Neural crest cell (in vitro differentiated cells): ENCODE measurements around the gene ZNF609. TPM values are rescaled to one million over a fixed set of nuclear protein-coding genes. Genes with fewer than 3 reads are reported as not detected.

Experiments
- DNase-seq: peaks from one replicate; pipeline ENCODE4 v3.0.0; 2021; ENCODE audit warnings: low read depth, mixed read lengths, low spot score
- H3K27ac Mint-ChIP-seq: one replicate; pipeline ENCODE4 v1.8.0; 2021; ENCODE audit warnings: mild to moderate bottlenecking, mixed read lengths; ENCODE audit not compliant: unreplicated experiment
- H3K27me3 Mint-ChIP-seq: 2 replicates; pipeline ENCODE4 v1.8.0; 2021; ENCODE audit warnings: low read depth, mild to moderate bottlenecking, mixed read lengths
- H3K36me3 Mint-ChIP-seq: 2 replicates; pipeline ENCODE4 v1.8.0; 2021; ENCODE audit warnings: low read depth, mild to moderate bottlenecking, mixed read lengths
- H3K4me1 Mint-ChIP-seq: 2 replicates; pipeline ENCODE4 v1.8.0; 2021; ENCODE audit warnings: mixed read lengths
- H3K4me3 Mint-ChIP-seq: one replicate; pipeline ENCODE4 v1.8.0; 2021; ENCODE audit warnings: mild to moderate bottlenecking, mixed read lengths
- H3K9me3 Mint-ChIP-seq: 2 replicates; pipeline ENCODE4 v1.8.0; 2021; ENCODE audit warnings: mixed read lengths
- total RNA-seq: library from RNA; stranded (reverse); gene quantifications from 2 replicates; pipeline ENCODE4 v1.2.1, GENCODE V29; 2021
- TF ChIP-seq, protein P1 (sequence below): fragments of 200-600 bp; sonication (generic); conservative IDR thresholded peaks from 2 replicates; pipeline ENCODE4 v1.5.0; 2021; ENCODE audit warnings: antibody characterized with exemption, mild to moderate bottlenecking

The ZNF609 gene
- total RNA-seq, 1 donor from 2014 or later, result 43.0 TPM

DNA sequence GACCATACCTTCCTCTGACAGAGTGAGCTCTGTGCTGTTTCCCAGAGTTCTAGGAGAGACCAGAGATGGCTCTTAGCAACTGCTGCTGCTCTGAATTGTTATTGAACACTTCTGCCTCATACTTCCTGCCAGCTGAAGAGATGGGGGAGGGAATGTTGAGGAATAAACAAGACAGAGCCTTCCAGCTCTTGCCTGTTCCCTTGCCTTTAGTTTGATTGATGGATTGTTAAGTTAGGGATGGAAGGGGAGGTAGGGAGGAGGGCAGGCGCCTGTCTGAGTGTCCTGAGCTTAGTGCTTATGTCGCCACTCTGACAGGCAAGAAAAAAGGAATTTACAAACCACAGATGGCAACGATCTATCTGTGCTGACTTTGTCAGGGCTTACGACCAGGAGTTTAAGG is 42.8 kb downstream of the ZNF609 start:
- H3K36me3 Mint-ChIP-seq, result peaks cover 6% of the 10 kb centered on the region
- TF ChIP-seq, protein P1, sequence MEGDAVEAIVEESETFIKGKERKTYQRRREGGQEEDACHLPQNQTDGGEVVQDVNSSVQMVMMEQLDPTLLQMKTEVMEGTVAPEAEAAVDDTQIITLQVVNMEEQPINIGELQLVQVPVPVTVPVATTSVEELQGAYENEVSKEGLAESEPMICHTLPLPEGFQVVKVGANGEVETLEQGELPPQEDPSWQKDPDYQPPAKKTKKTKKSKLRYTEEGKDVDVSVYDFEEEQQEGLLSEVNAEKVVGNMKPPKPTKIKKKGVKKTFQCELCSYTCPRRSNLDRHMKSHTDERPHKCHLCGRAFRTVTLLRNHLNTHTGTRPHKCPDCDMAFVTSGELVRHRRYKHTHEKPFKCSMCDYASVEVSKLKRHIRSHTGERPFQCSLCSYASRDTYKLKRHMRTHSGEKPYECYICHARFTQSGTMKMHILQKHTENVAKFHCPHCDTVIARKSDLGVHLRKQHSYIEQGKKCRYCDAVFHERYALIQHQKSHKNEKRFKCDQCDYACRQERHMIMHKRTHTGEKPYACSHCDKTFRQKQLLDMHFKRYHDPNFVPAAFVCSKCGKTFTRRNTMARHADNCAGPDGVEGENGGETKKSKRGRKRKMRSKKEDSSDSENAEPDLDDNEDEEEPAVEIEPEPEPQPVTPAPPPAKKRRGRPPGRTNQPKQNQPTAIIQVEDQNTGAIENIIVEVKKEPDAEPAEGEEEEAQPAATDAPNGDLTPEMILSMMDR, result no peak
- H3K27ac Mint-ChIP-seq, result peak overlapping the region; percentile 39
- DNase-seq, result no peak
- H3K27me3 Mint-ChIP-seq, result no peaks in the 10 kb centered on the region
- no peaks in the 10 kb centered on the region for H3K9me3 Mint-ChIP-seq
- H3K4me3 Mint-ChIP-seq, result peak overlapping the region; percentile 2
- H3K4me1 Mint-ChIP-seq, result peaks cover 31% of the 10 kb centered on the region

DNA sequence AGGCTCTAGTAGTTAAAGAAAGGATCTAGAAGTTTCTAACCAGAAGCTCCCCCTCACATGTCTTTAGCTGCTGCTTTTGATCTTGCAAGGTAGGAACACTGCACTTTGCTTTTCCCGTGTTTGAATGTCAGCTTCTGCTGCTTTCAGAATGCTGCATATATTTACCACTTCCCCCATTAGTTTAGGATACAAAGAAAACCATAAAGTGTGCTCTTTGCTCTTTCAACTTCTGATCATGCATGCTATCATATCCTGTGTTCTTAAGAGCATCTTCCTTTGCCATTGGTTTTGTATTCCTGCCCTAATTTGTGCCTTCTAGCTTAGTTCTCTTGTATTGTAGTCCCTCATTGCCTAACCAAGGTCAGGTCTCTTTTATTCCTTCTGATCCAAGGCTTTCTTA is 43.3 kb downstream of the ZNF609 start:
- TF ChIP-seq, protein P1, result no peak
- no peak for DNase-seq
- peaks cover 31% of the 10 kb centered on the region for H3K4me1 Mint-ChIP-seq
- peaks cover 6% of the 10 kb centered on the region for H3K36me3 Mint-ChIP-seq
- no peaks in the 10 kb centered on the region for H3K27me3 Mint-ChIP-seq
- H3K27ac Mint-ChIP-seq, result no peak overlapping the region
- no peaks in the 10 kb centered on the region for H3K9me3 Mint-ChIP-seq
- H3K4me3 Mint-ChIP-seq, result no peak overlapping the region

DNA sequence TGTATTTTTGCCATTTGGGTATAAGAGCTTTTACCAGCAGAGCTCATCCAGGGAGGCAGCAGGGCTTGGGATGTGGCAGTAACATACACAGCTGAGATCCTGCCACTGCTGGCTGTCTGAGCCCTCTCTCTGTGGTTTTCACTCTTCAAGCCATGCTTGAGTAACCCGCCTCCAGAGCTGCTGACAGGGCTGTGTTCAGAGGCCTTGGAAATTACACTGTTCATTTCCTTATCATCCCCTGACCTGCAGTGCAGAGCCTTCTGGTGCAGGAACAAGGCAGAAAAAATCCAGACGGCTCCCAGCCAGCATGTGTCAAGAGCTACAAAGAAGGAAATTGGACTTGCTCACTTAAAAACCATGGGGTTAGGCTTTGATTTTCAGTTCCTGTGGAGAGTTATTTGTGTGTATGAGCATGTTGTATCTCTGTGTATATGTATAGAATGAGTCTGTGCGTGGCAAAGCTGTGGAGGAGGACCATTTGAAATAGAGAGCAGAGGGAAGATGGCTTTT is 47.0 kb downstream of the ZNF609 start:
- H3K9me3 Mint-ChIP-seq, result no peaks in the 10 kb centered on the region
- H3K36me3 Mint-ChIP-seq, result no peaks in the 10 kb centered on the region
- no peak overlapping the region for H3K4me3 Mint-ChIP-seq
- no peak for DNase-seq
- H3K27ac Mint-ChIP-seq, result no peak overlapping the region
- TF ChIP-seq, protein P1, result no peak
- peaks cover 34% of the 10 kb centered on the region for H3K4me1 Mint-ChIP-seq
- no peaks in the 10 kb centered on the region for H3K27me3 Mint-ChIP-seq

DNA sequence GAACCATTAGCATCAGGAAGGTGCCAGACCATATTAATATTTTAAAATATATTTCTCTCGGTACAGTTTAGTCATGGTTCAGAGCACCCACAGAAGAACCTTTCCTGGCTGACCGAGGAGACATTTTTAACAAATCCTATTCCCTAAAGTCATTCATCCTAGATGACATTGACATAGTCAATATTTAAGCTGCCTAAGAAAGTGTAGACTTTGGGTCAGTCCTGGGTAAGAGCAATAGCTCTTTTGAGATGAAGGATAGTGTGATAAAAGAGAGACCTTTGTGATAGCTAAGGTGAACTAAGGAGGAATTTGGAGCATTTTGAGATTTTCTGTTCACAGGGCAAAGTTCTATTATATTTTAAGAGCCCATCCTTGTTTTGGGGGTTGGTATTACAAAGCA is 47.5 kb downstream of the ZNF609 start:
- Mint-ChIP-seq H3K36me3 (no peaks in the 10 kb centered on the region), H3K9me3 (no peaks in the 10 kb centered on the region), H3K4me3 (no peak overlapping the region), H3K27ac (no peak overlapping the region), H3K27me3 (no peaks in the 10 kb centered on the region), H3K4me1 (peaks cover 29% of the 10 kb centered on the region)
- TF ChIP-seq, protein P1, result no peak
- DNase-seq, result no peak

DNA sequence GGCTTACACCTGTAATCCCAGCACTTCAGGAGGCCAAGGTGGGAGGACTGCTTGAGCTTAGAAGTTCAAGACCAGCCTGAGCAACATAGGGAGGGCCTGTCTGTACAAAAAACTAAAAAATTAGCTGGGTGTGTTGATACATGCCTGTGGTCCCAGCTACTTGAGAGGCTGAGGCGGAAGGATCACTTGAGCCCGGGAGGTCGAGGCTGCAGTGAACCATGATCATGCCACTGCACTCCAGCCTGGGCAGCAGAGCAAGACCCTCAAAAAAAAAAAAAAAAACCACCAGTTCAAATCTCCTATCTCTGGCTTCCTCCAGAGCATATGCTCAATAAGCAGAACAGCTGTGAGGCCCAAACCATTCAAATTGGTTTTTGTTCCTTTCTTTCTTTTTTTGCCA is 53.4 kb downstream of the ZNF609 start:
- Mint-ChIP-seq H3K4me1 (peaks cover 13% of the 10 kb centered on the region), H3K36me3 (peaks cover 3% of the 10 kb centered on the region), H3K4me3 (no peak overlapping the region), H3K9me3 (no peaks in the 10 kb centered on the region), H3K27ac (no peak overlapping the region), H3K27me3 (no peaks in the 10 kb centered on the region)
- DNase-seq, result no peak
- TF ChIP-seq, protein P1, result no peak
